Activated T-cell treated with anti-CD3 and anti-CD28 coated beads, Interleukin-2, amount 50 U/mL, for 72 hours (primary cell): ENCODE results near the gene ZNF511. TPM values are rescaled to one million over a fixed set of nuclear protein-coding genes. Genes with fewer than 3 reads are reported as not detected.

Source experiments
- ATAC-seq, 2 donors: fragments of 150-1000 bp; cut with Tn5 transposase; replicated peaks in 1 of 2; 2 replicates each; pipeline ENCODE4 v1.10.0; 2021; ENCODE audit warnings: moderate library complexity in 2 of 2, mild to moderate bottlenecking in 1 of 2
- DNase-seq, 2 donors: peaks; one replicate each; pipeline ENCODE4 v3.0.0; 2021 to 2022; ENCODE audit warnings: mixed read lengths in 1 of 2
- H3K27ac Mint-ChIP-seq: one replicate; pipeline ENCODE4 v1.8.0; 2022; ENCODE audit warnings: mild to moderate bottlenecking, moderate library complexity, mixed read lengths
- H3K27me3 Mint-ChIP-seq: one replicate; pipeline ENCODE4 v1.8.0; 2022; ENCODE audit warnings: low read depth, mixed read lengths
- H3K36me3 Mint-ChIP-seq, 2 donors: one replicate each; pipeline ENCODE4 v1.8.0; 2022; ENCODE audit warnings: mixed read lengths in 2 of 2, mild to moderate bottlenecking in 1 of 2; ENCODE audit not compliant: insufficient read depth in 2 of 2
- H3K4me1 Mint-ChIP-seq: one replicate; pipeline ENCODE4 v1.8.0; 2022; ENCODE audit warnings: low read depth, mixed read lengths
- H3K4me3 Mint-ChIP-seq, 2 donors: one replicate each; pipeline ENCODE4 v1.8.0; 2022; ENCODE audit warnings: mild to moderate bottlenecking in 2 of 2, mixed read lengths in 2 of 2, moderate library complexity in 2 of 2
- H3K9me3 Mint-ChIP-seq, 2 donors: one replicate each; pipeline ENCODE4 v1.8.0; 2022; ENCODE audit warnings: mixed read lengths in 2 of 2
- total RNA-seq, 2 donors: library from RNA; stranded (reverse); gene quantifications; one replicate each; pipeline ENCODE4 v1.2.3, GENCODE V29; 2022

Gene ZNF511
- total RNA-seq, 2 donors from 2014 or later, result 46.1 to 49.8 TPM

DNA sequence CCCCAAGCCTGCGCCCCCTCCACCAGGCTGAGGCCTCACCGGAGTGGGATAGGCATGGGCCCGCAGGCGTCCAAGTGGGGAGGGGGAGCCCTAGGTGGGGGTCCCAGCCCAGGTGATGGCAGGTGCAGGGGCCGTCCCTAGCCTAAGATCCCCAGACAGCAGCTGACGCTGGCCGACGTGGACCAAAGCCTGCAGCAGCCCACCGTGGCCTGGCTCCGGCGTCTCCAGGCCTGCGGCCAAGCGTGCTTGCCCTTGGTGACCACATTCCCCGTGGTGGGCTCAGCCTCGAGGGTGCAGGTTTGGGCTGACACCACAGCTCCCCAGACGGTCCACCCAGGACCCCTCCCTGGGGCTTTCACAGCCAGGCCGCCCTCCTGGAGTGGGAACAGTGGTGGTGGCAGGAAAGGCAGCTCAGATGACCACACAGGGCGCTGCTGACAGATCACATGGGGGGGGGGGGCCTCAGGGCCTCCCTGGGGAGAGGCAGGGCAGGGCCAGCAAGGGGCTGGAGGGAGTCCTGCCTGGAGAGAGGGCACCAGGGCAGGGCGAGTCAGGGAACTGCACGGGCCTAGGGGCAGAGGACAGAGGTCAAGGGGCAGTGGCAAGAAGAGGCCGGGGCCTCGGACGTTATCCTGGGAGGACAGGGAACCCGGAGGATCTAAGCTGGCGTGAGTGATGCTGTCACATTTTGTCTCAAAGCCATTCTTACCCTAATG lies 31.3 kb upstream of the ZNF511 start:
- Mint-ChIP-seq H3K4me3 (peak overlapping the region; percentile 82 to 86), H3K36me3 (peaks cover 0 to 6% of the 10 kb centered on the region in 2 donors), H3K27me3 (no peaks in the 10 kb centered on the region), H3K4me1 (peaks cover 22% of the 10 kb centered on the region), H3K27ac (no peak overlapping the region), H3K9me3 (no peaks in the 10 kb centered on the region)
- no peak for ATAC-seq
- DNase-seq, result no peak

DNA sequence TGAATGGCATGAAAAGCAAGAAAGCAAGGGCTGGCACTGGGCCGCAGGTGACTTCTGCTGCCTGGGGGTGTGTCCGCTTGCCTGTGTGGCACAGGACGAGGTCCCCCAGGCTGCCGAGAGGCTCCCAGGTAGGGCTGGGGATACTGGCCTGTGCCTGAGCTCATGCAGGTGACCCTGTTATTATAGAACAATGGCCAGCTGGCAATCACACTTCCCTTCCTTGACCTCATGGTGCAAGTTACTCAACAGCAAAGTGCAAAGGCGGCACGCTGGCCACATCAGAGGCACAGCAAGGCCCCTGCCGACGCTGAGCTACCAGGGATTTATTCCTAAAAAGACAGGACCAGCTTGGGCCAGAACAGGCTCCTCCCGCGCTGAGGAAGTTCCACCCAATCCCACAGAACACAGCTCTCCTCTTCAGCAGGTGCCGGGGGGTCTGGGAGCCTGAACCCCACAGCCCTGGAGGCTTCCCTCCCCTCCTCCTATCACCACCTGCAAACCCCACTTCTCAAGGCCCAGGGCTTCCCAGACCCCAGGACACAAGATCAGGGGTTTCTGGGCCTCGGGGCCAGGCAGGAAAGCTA lies 30.6 kb upstream of the ZNF511 start:
- Mint-ChIP-seq H3K4me3 (peak overlapping the region; percentile 82 to 86), H3K36me3 (peaks cover 0 to 6% of the 10 kb centered on the region in 2 donors), H3K27me3 (no peaks in the 10 kb centered on the region), H3K27ac (peak overlapping the region; percentile 22), H3K4me1 (peaks cover 22% of the 10 kb centered on the region), H3K9me3 (no peaks in the 10 kb centered on the region)
- ATAC-seq, result no peak
- DNase-seq, result no peak

- Mint-ChIP-seq H3K36me3 (peaks cover 0 to 7% of the 10 kb centered on the region in 2 donors), H3K9me3 (no peaks in the 10 kb centered on the region), H3K4me1 (peaks cover 22% of the 10 kb centered on the region), H3K4me3 (peak overlapping the region; percentile 82 to 86), H3K27ac (peak overlapping the region; percentile 22), H3K27me3 (no peaks in the 10 kb centered on the region)
- DNase-seq, result peak; percentile 66 to 78
- peak; percentile 19 to 43 for ATAC-seq
Measured at GRCh38 chr10:133278577-133279265, 30.0 kb upstream of the ZNF511 start.

- H3K9me3 Mint-ChIP-seq, result no peaks in the 10 kb centered on the region
- H3K27ac Mint-ChIP-seq, result no peak overlapping the region
- ATAC-seq, result no peak
- peaks cover 21% of the 10 kb centered on the region for H3K4me1 Mint-ChIP-seq
- H3K4me3 Mint-ChIP-seq, result peak overlapping the region in 1 of 2 donors; percentile 25
- H3K36me3 Mint-ChIP-seq, result peaks cover under 1 to 9% of the 10 kb centered on the region in 2 donors
- no peak for DNase-seq
- no peaks in the 10 kb centered on the region for H3K27me3 Mint-ChIP-seq
Measured at GRCh38 chr10:133279326-133280226, 29.1 kb upstream of the ZNF511 start.

- DNase-seq (no peak), ATAC-seq (no peak)
- Mint-ChIP-seq H3K4me3 (no peak overlapping the region), H3K9me3 (no peaks in the 10 kb centered on the region), H3K36me3 (peaks cover 4 to 13% of the 10 kb centered on the region in 2 donors), H3K27me3 (no peaks in the 10 kb centered on the region), H3K4me1 (peaks cover 15% of the 10 kb centered on the region), H3K27ac (no peak overlapping the region)
Measured at GRCh38 chr10:133280391-133281059, 28.2 kb upstream of the ZNF511 start.

- ATAC-seq, result no peak
- no peaks in the 10 kb centered on the region for H3K27me3 Mint-ChIP-seq
Measured at GRCh38 chr10:133281084-133281483, 27.6 kb upstream of the ZNF511 start.

GRCh38 chr10:133281628-133282372 lies 26.9 kb upstream of the ZNF511 start:
- Mint-ChIP-seq H3K4me1 (peaks cover 15% of the 10 kb centered on the region), H3K27ac (no peak overlapping the region), H3K36me3 (peaks cover 7 to 20% of the 10 kb centered on the region in 2 donors)

More at GRCh38 chr10:133281084-133281483, 27.6 kb upstream of the ZNF511 start:
- Mint-ChIP-seq H3K27ac (no peak overlapping the region), H3K36me3 (peaks cover 5 to 15% of the 10 kb centered on the region in 2 donors), H3K9me3 (no peaks in the 10 kb centered on the region), H3K4me1 (peaks cover 15% of the 10 kb centered on the region), H3K4me3 (no peak overlapping the region)
- DNase-seq, result no peak

GRCh38 chr10:133282846-133283390 lies 25.8 kb upstream of the ZNF511 start:
- ATAC-seq, result no peak
- H3K9me3 Mint-ChIP-seq, result no peaks in the 10 kb centered on the region

More at GRCh38 chr10:133281628-133282372, 26.9 kb upstream of the ZNF511 start:
- no peak overlapping the region for H3K4me3 Mint-ChIP-seq
- no peak for ATAC-seq
- H3K27me3 Mint-ChIP-seq, result no peaks in the 10 kb centered on the region
- H3K9me3 Mint-ChIP-seq, result no peaks in the 10 kb centered on the region
- no peak for DNase-seq

GRCh38 chr10:133283931-133284330 lies 24.8 kb upstream of the ZNF511 start:
- H3K27ac Mint-ChIP-seq, result no peak overlapping the region

More at GRCh38 chr10:133282846-133283390, 25.8 kb upstream of the ZNF511 start:
- Mint-ChIP-seq H3K4me1 (peaks cover 10% of the 10 kb centered on the region), H3K27ac (no peak overlapping the region), H3K4me3 (no peak overlapping the region), H3K27me3 (no peaks in the 10 kb centered on the region), H3K36me3 (peaks cover 7 to 24% of the 10 kb centered on the region in 2 donors)
- DNase-seq, result no peak

DNA sequence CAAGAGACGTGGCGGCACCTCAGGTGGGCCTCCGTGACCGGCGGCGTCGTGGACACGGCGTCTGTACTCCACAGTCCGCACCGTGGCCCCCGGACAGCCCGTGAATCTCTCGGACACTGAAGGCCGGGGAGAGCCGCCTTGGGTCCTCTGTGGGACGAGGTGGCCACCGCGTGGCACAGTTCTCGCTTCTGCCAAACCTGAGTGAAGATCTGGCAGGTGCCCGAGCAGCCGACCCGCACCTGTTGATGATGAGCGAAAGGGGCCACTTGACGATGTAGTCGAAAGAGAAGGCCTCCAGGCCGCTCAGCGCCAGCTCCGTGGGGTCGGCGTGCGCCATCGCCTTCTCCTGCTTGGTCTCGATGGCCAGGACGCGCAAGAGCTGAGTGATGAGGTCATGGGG lies 23.5 kb upstream of the ZNF511 start:
- peaks cover 10 to 25% of the 10 kb centered on the region in 2 donors for H3K36me3 Mint-ChIP-seq

More at GRCh38 chr10:133283931-133284330, 24.8 kb upstream of the ZNF511 start:
- Mint-ChIP-seq H3K27me3 (no peaks in the 10 kb centered on the region), H3K4me3 (no peak overlapping the region), H3K4me1 (no peaks in the 10 kb centered on the region), H3K9me3 (no peaks in the 10 kb centered on the region), H3K36me3 (peaks cover 9 to 24% of the 10 kb centered on the region in 2 donors)
- ATAC-seq (no peak), DNase-seq (no peak)

DNA sequence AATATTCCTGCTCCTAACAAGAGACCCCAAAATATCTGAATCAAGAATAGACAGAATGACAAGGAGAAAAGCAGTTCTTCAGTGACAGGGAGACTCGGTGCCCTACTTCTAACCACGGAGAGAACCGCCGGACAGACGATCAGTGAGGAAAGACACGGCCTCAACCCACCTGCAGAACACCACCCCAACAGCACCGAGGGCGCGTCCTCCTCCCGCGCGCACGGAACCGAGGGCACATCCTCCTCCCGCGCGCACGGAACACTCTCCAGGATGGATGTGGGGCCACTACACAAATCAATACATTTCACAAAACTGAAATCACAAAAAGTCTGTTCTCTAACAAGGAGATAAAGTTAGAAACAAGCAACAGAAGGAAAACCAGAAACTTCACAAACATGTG lies 22.3 kb upstream of the ZNF511 start:
- DNase-seq, result no peak
- Mint-ChIP-seq H3K27me3 (no peaks in the 10 kb centered on the region), H3K27ac (peak overlapping the region; percentile 28), H3K36me3 (peaks cover 10 to 25% of the 10 kb centered on the region in 2 donors), H3K9me3 (no peaks in the 10 kb centered on the region), H3K4me3 (no peak overlapping the region), H3K4me1 (no peaks in the 10 kb centered on the region)
- no peak for ATAC-seq

More for the DNA sequence above, 23.5 kb upstream of the ZNF511 start:
- DNase-seq, result no peak
- ATAC-seq, result no peak
- Mint-ChIP-seq H3K4me1 (no peaks in the 10 kb centered on the region), H3K4me3 (no peak overlapping the region), H3K27me3 (no peaks in the 10 kb centered on the region), H3K9me3 (no peaks in the 10 kb centered on the region), H3K27ac (no peak overlapping the region)
